GM21515 (cell line): ENCODE measurements around the gene OR5D18.
"Not testable (repeated sequence)": the region's sequence is repeated elsewhere in the genome, so short reads cannot be mapped to it uniquely, and the experiment has no call there.

Experiments used
- ATAC-seq: cut with Tn5 transposase; IDR thresholded peaks from one replicate; pipeline ENCODE4 v1.9.1; 2021; ENCODE audit not compliant: unreplicated experiment

OR5D18 gene

GRCh38 chr11:55819330-55819729, at the start of gene OR5D18:
Gene OR5D18, plus strand, starts transcription at chr11:55819630. Its CDS starts 0 bp downstream, at chr11:55819630.
- ATAC-seq, result no peak

- ATAC-seq, result no peak
Measured at GRCh38 chr11:55773138-55773537, 46.3 kb upstream of the OR5D18 start, which contains the start of gene OR5D13. Gene OR5D13, plus strand, starts transcription at chr11:55773438. Its CDS starts 0 bp downstream, at chr11:55773438.

GRCh38 chr11:55791606-55792005, 27.8 kb upstream of the OR5D18 start:
- no peak for ATAC-seq

- no peak for ATAC-seq
Measured at GRCh38 chr11:55793321-55793720, 26.1 kb upstream of the OR5D18 start.

- ATAC-seq, result no peak
Measured at GRCh38 chr11:55795256-55795655, 24.2 kb upstream of the OR5D18 start, which contains the start of gene OR5D14. Gene OR5D14, plus strand, starts transcription at chr11:55795556. Its CDS starts 0 bp downstream, at chr11:55795556.

GRCh38 chr11:55806248-55806647, 13.2 kb upstream of the OR5D18 start:
- ATAC-seq, result no peak

- ATAC-seq, result no peak
Measured at GRCh38 chr11:55811067-55811466, 8.4 kb upstream of the OR5D18 start, which contains the start of gene OR5L1. Gene OR5L1, plus strand, starts transcription at chr11:55811367. Its CDS starts 100 bp downstream, at chr11:55811467.

GRCh38 chr11:55826919-55827318, 7.5 kb downstream of the OR5D18 start, which contains the start of gene OR5L2:
Gene OR5L2, plus strand, starts transcription at chr11:55827219. Its CDS starts 0 bp downstream, at chr11:55827219.
- no peak for ATAC-seq

GRCh38 chr11:55838452-55838851, 19.0 kb downstream of the OR5D18 start, which contains the start of gene OR5D16:
Gene OR5D16, plus strand, starts transcription at chr11:55838752. Its CDS starts 0 bp downstream, at chr11:55838752.
- no peak for ATAC-seq

GRCh38 chr11:55847453-55847852, 28.0 kb downstream of the OR5D18 start:
- no peak for ATAC-seq

- no peak for ATAC-seq
Measured at GRCh38 chr11:55849037-55849436, 29.6 kb downstream of the OR5D18 start.

- no peak for ATAC-seq
Measured at GRCh38 chr11:55852141-55852540, 32.7 kb downstream of the OR5D18 start.

GRCh38 chr11:55854704-55855103, 35.3 kb downstream of the OR5D18 start:
- no peak for ATAC-seq

- ATAC-seq, result not testable (repeated sequence)
Measured at GRCh38 chr11:55867354-55867753, 47.9 kb downstream of the OR5D18 start.
